Pons (tissue), 1 donor: Measurements from ENCODE around the gene ANKRD11.
"Not testable (repeated sequence)": the region's sequence is repeated elsewhere in the genome, so short reads cannot be mapped to it uniquely, and the experiment has no call there.

ENCODE experiments used
- DNase-seq: peaks from one replicate; pipeline ENCODE4 v3.0.0-alpha.2; 2016; ENCODE audit warnings: low spot score

The ANKRD11 gene

GRCh38 chr16:89344846-89345611 lies 145.3 kb downstream of the ANKRD11 start:
- DNase-seq, result no peak

GRCh38 chr16:89344458-89344834 lies 145.9 kb downstream of the ANKRD11 start:
- DNase-seq, result no peak

DNA sequence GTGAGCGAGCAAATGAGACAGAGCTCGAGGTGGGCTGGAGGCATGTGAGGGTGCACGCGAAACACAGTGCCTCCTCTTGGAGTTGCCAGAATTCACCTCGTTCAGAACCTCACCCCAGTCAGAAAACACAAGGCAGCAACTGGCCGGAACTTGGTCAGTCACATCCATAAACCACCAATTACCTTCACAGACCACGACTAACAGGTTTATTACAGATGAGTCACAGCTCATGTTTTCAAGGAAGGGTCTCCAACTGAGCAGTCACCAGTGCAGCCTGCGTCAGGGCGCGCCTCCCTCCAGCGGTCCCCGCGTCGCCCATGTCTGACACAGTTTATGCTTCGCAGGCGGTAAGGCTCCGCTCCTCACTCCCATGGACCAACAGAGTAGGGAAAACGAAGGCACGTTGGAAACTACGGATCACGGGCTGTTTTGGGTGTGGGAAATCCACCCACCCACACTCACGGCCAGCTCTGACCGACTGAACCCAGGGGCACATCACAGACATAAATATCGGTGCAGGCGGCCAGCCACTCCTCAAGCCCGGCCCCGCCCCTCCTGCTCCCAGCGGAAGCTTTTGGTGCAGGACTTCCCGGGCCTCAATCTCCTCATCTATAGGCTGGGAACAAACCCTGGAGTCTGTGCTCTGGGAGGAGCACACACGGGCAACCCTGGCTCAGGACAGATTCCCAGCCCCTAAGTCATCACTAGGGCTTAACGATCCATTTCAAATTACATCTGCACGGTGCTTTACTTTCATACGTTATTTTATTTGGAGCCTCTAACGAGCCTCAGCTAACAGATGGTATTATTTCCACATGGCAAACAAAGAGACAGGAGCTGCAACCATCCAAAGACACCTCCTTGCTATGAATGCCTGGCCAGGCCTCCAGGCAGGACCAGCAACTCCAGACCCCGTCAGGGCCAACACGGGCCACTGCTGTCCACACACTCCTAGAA lies 146.6 kb downstream of the ANKRD11 start:
- no peak for DNase-seq

- DNase-seq, result no peak
Observed at GRCh38 chr16:89341697-89342694, 148.4 kb downstream of the ANKRD11 start.

DNA sequence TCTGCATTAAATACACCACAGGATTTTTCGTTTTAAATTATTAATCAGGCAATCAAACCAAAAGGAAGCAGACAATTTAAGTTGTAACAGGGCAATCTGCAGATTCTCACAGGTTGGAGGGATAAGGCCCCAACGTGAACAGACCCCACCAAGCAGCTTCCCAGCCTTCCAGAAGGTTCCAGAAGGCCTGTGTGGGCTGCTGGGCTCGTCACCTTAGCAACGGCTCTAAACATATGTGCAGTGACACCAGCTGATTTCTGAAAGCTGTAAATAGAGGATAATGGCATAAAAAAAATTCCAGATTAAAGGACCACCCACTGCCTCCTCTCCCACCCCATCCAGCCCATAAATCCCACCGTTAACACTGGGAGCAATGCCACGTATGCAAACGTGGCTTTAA lies 149.1 kb downstream of the ANKRD11 start:
- DNase-seq, result no peak

DNA sequence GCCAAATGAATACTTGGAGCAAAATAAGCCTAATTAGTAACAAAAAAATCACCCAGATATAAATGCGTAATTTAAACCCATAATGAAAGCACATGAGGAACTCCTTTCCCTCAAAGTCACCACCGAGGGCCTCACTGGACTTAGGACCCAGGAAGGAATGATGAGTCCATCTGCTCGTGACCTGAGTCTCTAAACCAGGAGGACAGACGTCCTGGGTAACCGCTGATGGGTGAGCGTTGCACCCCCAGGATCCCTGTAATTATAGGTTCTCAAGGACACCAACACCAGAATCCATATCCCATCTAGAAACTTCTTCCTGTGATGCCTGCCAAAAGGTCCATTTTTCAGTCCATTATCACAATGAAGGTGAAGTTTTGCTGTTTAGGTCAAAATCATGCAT lies 151.5 kb downstream of the ANKRD11 start:
- no peak for DNase-seq

DNA sequence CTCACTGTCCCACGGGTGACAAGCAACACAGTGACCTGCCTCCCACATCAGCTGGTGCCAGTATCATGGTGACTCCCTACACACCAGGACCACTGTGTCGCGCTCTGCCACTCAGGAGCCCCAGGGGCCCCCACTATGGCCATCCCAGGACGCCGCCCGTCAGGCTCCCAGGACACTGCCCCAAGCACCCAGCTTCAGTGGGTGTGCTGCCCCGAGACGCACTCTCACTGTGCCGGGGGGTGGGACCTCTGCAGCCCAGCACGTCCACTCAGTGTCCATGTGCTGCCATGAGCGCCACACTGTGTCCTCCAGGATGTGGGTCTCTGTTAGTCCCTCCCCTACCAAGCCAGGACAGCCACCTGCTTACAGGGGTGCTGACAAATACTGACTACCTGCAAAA lies 152.4 kb downstream of the ANKRD11 start:
- no peak for DNase-seq

- DNase-seq, result no peak
Observed at GRCh38 chr16:89335803-89336485, 154.4 kb downstream of the ANKRD11 start.

GRCh38 chr16:89334988-89335802 lies 155.2 kb downstream of the ANKRD11 start:
- DNase-seq, result no peak

DNA sequence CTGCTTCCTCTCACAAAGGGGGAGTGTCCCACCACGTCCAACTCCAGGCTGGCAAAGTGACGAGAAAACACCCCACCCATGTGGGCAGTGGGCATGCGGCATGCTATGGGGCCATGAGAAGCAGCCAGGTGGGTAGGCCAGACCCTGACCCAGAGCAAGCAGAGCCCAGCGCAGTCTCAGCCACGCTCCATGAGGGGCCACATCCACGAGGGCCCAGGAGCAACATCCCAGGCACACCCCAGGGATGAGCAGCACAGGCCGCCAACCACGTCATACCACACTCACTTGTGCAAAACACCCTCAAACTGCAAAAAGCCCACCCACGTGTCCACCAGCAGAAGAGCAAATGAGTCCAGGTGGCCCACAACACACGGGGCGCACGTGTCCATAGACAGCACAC lies 155.9 kb downstream of the ANKRD11 start:
- no peak for DNase-seq

- no peak for DNase-seq
Observed at GRCh38 chr16:89334050-89334449, 156.3 kb downstream of the ANKRD11 start.

- DNase-seq, result peak; percentile 95
Observed at GRCh38 chr16:89333401-89334001, 156.9 kb downstream of the ANKRD11 start.

DNA sequence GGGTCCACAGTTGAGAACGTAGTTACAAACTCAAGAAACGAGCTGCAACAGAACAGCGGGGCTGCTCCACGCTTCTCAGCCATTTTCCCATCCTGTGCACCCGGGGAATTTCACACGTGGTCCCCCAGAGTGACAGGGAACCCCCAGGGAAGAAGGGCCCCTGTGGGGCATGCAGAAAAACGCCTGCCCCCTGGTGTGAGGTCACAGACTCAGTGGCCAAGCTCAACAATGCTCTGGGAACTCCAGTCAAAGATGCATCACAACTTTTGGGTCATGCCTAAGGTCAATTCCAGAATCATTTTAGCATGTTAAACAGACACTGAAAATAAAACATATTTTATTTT lies 157.5 kb downstream of the ANKRD11 start:
- no peak for DNase-seq

DNA sequence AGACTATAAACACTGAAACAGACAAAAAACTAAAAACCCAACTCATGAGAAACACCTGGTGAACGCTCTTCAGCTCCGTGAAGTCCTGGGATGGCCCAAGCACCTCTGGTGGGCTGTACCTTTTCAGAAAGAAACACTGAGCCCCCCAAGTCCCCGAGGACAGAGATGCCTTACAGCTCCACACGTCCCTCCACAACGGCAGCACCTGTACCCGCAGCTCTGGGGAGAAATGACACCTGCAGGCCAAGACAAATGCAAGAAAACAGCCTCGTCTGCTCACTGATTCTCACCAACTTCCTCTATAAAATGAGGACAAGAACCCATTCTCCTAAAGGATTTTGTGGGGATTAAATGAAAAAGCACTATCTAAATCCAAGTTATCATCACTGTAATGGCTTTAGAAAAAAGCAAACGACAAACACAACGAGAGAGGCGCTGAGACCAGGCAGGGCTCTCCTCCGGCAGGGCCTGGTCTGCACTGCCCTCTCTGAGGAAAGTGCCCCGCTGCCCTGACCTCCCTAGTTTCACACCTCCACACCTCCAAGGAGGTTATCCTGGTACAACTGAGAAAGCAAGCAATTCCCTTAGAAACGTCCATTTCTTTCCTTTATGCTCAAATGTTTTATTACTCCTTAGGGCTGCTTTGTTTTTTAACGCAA lies 158.0 kb downstream of the ANKRD11 start:
- DNase-seq, result no peak

- no peak for DNase-seq
Observed at GRCh38 chr16:89331371-89332109, 158.8 kb downstream of the ANKRD11 start.

DNA sequence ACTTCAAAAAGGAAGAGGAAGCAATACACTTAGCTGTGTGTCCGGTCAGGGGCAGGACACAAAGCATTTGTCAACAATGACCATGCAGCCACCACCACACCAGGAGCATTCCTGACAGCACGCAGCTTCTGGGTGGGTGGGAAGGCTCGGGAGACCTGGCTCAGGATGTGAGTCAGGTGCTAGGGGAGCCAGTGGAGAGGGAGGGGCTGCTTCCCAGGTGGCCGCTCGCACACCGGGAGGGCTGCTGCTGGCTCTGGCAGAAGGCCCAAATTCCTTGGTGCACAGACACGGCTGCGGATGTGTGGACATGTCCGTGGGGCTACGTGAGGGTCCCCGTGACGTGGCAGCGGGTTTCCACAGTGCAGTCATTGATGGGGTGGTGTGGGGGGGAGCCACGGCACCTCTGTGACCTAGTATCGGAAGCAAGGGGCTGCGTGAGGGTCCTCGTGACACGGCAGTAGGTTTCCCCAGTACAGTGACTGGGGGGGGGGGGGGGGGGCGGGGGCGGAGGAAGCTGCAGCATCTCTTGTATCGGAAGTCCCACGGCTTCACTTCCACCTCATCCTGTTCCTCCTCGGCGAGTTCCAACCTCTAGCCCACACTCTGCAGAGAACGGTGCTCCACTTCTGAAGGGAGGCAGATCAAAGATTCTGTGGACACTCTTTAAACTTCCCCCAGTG lies 160.0 kb downstream of the ANKRD11 start:
- no peak for DNase-seq

- DNase-seq, result not testable (repeated sequence)
Observed at GRCh38 chr16:89329830-89330176, 160.6 kb downstream of the ANKRD11 start.
